Dermis blood vessel endothelial cell (primary cell): Measurements from ENCODE around the gene CEP250. TPM values are rescaled to one million over a fixed set of nuclear protein-coding genes. Genes with fewer than 3 reads are reported as not detected.
"Not testable (repeated sequence)": the region's sequence is repeated elsewhere in the genome, so short reads cannot be mapped to it uniquely, and the experiment has no call there.

ENCODE experiments used
- DNase-seq: peaks from one replicate; pipeline ENCODE4 v3.0.0; 2010
- total RNA-seq: library from RNA; depleted of rRNA; stranded (reverse); fragments of >200 nt; gene quantifications from 2 replicates; pipeline ENCODE4 v1.2.3, GENCODE V29; 2014

Gene CEP250
- total RNA-seq, 1 donor from 2014 or later: 13.4 TPM

DNA sequence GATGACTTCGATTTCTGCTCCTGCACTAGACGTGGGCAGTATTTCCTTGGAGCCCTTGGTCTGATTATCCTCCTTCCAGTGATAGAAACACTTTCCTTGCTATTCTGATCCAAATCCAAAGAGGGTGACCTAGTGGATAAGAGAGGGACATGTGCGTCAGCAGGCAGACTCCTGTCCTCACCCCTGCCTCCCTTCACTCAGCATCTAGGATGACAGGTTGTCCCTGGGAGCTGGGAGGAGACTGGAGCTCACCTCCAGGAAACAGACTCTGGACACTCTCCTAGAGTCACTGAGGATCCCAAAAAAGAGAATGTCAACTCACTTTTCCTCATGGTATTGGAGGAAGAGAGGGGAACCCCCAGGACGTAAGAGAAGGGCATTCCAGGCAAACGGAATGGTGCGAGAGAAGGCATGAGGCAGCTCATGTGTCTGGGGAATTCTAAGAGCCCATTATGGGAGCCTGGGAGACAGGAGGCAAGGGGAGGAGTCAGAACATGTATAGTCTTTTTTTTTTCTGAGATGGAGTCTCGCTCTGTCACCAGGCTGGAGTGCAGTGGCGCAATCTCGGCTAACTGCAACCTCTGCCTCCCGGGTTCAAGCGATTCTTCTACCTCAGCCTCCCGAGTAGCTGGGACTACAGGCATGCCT, 71.8 kb downstream of the CEP250 start:
- no peak for DNase-seq

DNA sequence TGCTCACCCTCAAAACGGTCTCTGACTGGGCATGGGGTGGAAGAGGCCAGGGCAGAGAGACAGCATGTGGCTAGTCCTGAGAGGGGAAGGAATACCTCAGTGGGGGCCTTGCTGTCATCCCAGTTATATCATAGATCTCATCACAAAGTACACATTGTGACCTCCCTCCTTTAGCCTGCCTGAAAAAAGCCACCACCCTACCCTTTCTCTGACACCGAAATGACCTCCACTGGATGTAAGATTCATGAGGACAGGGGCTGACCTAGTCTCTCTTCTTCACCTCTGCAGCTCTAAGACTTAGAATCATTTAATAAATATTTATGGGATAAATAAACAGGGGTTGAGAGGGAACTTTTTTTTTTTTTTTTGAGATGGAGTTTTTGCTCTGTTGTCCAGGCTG, 74.2 kb downstream of the CEP250 start, which contains the start of gene C20orf173:
Gene C20orf173 (minus strand): TSS at position 101 of the 400 bp plus-strand sequence. CDS start 279 bp downstream, outside the sequence.
- no peak for DNase-seq

- DNase-seq: peak; percentile 6
Measured at GRCh38 chr20:35539756-35540212, 84.4 kb downstream of the CEP250 start.

DNA sequence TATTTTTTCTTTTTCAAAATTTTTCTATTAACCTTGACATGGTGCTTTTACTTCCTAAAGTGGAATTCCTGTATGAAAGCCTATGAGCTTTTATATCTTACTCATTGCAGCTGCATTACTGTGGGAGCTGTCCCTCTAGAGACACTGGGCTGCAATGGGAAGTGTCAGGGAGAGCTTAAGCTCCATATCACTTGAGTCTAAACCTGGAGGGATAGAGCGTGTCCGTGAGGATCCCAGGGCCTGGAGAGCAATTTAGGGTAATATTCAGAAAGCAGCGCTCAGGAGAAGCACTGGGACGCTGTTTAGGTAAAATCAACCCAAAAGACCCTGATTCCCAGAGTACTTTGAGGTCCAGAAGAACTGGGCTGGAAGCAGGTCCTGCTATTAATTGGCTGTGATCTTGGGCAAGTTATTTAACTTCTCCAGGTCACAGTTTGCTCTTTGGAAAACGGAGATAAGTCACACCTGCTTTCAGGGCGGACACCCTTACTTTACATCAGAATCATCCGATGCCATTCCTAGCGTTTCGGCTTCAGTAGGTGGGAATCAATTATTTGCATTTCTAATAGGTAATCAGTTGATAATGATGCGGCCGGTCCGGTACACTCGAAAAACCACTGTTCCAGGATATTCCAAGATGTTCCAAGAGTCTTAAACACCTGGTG, 85.9 kb downstream of the CEP250 start:
- no peak for DNase-seq

- peak; percentile 96 for DNase-seq
Measured at GRCh38 chr20:35541783-35542662, 86.6 kb downstream of the CEP250 start, which contains the start of gene ERGIC3. Gene ERGIC3, plus strand, starts transcription at chr20:35542078. Its CDS starts 20 bp downstream, at chr20:35542098.

DNA sequence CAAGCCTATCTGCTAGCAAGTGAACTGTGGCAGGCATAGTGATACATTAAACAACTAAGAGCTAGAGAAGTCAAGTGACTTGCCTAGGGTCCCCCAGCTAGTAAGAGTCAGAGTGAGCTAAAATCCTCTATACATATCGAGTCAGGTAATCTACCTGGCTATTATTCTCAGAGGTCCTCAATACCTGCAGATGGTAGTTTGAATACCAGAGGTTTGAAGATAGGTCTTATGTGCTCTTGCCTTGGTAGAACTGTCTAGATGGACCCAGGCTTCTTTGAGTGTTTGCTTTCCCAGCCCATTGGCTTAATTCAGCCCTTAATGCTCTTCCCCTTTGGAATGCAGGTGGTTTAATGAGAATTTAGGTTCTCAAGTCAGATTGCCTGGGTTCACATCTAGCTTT, 87.6 kb downstream of the CEP250 start:
- no peak for DNase-seq

DNA sequence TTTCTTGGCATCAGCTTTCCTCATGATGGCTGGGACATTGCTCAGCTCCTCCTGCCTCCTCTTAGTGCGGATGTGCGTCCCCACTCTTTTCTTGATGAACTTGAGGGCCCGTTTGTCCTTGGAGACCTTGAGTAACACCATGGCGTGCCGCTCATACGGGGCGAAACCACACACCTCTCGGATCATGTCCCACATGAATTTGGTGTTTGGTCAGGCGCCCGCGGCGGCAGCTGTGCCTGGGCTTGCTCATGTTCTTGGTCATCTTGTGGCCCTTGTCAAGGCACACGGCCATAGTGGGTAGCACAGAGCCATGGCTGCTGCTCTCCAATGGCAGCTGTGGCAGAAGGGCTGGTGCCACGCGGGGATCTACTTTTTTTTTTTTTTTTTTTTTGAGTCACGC, 89.0 kb downstream of the CEP250 start:
- DNase-seq: no peak

DNA sequence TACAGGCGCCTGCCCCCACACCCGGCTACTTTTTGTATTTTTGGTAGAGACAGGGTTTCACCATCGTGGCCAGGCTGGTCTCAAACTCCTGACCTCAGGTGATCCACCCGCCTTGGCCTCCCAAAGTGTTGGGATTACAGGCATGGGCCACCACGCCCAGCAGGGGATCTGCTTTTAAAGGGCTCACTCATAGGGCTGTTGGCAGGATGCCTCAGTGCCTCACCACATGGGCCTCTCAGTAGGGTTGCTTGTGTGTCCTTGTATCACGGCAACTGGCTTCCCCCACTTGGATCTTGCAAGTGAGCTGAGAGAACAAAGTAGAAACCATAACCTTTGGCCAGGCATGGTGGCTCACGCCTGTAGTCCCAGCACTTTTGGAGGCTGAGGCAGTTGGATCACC, 89.5 kb downstream of the CEP250 start:
- DNase-seq: not testable (repeated sequence)

DNA sequence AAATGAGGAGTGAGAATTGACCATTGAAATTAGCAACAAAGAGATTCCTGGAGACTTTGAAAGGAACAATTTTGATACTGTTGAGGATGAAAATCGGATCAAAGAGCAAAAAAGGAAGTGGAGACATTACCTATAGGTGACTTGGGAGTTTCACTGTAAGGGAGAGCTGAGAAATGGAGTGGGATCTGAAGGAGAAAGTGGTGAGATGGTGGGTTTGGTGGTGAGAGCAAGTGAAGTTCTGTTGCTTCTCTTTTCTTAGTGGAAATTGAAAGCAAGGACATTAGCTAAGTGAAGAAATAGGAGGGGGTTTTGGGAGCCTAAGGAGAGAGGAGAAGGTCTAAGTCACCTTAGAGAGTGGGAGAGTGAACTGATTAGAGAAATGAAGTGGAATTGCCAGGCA, 90.7 kb downstream of the CEP250 start:
- DNase-seq: no peak

GRCh38 chr20:35547329-35547728, 91.9 kb downstream of the CEP250 start:
- DNase-seq: no peak

DNA sequence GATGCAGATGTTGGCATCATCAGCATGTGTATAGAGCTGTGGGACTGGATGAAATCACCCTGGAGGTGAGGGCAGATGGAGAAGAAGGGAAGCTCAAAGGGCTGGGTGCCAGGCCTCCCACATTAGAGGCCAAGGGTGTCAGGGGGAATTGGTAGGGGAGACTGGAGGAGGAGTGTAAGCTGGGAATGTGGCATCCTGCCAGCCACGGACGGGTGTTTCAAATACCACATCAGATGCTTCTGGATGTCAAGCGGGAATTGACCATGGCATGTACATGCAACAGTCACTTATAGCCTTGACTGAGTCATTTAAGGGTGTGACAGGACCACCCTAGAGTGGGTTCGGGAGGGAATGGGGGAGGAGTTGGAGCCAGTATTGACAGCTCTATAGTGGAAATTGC, 96.1 kb downstream of the CEP250 start:
- no peak for DNase-seq

- DNase-seq: no peak
Measured at GRCh38 chr20:35552914-35553313, 97.5 kb downstream of the CEP250 start.

GRCh38 chr20:35555461-35555860, 100.1 kb downstream of the CEP250 start:
- not testable (repeated sequence) for DNase-seq

DNA sequence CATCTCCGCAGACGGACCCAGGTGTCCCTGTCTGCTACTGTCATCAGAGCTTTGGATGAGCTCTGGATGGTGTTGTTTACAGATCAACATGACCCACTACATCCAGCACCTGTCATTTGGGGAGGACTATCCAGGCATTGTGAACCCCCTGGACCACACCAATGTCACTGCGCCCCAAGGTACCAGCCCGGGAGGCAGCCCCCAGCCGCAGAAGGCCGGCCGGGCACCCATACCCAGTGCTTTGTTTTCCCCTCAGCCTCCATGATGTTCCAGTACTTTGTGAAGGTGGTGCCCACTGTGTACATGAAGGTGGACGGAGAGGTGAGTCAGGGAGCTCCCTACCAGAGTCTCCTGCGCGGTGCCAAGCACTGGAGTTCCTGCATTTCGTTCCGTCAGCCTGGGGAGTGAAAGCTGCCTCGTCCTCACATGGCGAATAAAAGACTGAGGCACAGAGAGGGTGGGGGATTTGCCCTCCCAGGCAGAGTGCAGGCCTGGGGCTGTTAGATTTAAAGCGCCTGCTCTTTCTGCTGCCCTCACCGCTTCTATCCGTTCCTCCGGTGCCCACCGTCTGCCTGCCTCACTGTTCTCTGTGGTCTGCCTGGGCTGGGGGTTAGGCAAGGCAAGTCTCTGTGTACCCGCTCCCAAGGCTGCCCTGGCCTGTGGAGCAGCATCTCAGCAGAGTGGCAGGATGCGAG, 100.7 kb downstream of the CEP250 start:
- DNase-seq: no peak

DNA sequence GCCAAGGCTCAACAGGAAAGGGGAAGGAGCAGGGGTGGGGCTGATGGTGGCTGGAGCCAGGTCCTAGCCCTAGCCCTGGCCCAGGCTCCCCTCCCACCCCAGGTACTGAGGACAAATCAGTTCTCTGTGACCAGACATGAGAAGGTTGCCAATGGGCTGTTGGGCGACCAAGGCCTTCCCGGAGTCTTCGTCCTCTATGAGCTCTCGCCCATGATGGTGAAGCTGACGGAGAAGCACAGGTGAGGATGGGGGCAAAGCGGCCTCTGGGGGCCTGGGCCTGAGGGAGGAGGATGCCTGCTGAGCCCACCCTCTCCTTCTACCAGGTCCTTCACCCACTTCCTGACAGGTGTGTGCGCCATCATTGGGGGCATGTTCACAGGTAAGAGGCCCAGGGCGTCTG, 101.5 kb downstream of the CEP250 start:
- DNase-seq: no peak

GRCh38 chr20:35558451-35558850, 103.1 kb downstream of the CEP250 start:
- DNase-seq: no peak

DNA sequence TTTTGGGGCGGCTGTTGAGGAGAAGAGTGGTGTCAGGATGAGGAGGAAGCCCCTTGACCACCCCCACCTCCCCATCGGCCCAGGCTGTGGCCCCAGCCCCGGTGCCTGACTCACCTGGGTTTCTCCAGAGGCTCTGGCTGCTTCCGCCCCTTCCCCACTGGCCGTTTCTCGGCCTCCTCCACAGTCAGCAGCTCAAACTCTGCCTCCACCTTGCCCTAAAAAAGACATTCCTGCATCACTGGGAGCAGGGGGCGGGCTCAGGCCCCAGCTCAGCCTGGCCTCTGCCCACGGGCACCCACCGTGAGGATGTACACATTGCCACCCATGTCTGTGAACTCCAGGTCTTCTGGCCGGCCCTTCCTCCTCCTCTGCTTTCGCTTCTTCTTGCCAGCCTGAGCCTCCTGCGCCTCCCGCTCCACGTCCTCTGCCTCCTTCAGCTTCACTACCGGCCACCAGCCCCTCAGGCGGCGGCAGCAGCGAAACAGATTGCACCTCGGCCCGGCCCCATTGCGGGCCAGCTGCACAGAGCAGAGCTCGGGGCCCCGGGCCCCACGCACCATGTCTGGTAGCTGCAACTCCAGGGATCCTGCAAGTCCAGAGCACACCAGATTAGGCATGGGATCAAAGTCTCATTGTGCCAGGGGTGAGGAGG, 103.8 kb downstream of the CEP250 start:
- DNase-seq: no peak

GRCh38 chr20:35560105-35560511, 104.7 kb downstream of the CEP250 start:
- no peak for DNase-seq

DNA sequence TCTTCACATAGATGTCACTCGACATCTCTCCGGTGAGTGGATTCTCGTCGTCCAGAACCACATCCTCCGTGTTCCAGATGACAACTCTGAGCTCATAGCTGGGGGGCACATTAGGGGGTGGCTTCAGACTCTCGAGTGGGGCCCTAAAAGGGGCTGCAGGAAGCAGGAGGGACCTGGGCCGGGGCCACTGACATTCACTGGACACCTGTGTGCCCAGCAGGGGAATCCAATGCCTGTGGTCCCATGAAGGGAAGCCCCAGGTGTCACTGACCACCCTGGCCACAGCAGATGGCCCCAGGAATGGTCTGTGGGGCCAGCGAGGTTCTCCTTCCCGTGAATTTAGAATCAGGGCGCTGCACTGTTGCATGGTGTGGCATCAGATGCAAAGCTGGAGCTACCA, 105.1 kb downstream of the CEP250 start:
- DNase-seq: no peak

GRCh38 chr20:35561268-35561667, 105.9 kb downstream of the CEP250 start:
- DNase-seq: peak; percentile 52

DNA sequence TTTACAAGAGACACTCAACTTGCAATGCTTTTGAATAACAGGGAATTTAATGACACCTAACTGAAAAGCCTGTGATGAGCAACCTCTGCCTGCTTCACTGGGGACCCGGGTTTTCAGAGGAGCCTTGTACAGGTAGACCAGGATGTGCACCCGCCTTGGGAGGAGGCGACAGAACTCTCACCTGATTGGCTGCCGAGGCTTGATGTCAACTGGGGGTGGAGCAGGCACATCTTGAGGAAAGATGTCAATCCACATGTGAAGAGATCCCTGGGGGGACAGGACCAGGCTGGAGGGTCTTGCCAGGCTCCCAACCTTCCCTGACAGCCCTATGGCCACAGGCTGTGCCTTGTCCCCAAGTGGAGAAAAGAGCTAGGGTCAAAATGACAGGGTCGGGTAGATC, 106.3 kb downstream of the CEP250 start:
- no peak for DNase-seq

GRCh38 chr20:35562541-35563110, 107.2 kb downstream of the CEP250 start:
- DNase-seq: no peak
